BJ (cell line): Measurements from ENCODE around the gene MTA2. TPM values are rescaled to one million over a fixed set of nuclear protein-coding genes. Genes with fewer than 3 reads are reported as not detected.
A peak's percentile ranks its signal among the peaks of the same experiment; 100 is the strongest.

Experiments
- CTCF ChIA-PET: fragments of 350-600 bp; formaldehyde crosslinking; extraction: SDS; loops from one replicate; lab custom pipeline; 2021; ENCODE audit warnings: antibody characterized with exemption, inconsistent platforms; lab: Yijun Ruan, JAX
- POLR2A ChIA-PET: fragments of 300-600 bp; sonication (Branson Sonifier 250); formaldehyde crosslinking; extraction: SDS; loops from one replicate; lab custom pipeline; 2021; ENCODE audit warnings: antibody characterized with exemption; lab: Charles Lee
- DNase-seq: peaks from one replicate; pipeline ENCODE4 v3.0.0-alpha.2; 2011; ENCODE audit warnings: low read depth
- H3K27me3 ChIP-seq: 2 replicates; pipeline ENCODE4 v1.6.0; 2011; ENCODE audit warnings: low read length; ENCODE audit not compliant: control insufficient read depth, insufficient read depth
- H3K36me3 ChIP-seq: 2 replicates; pipeline ENCODE4 v1.5.1; 2011; ENCODE audit warnings: low read length; ENCODE audit not compliant: control insufficient read depth, insufficient read depth
- H3K4me3 ChIP-seq: 2 replicates; pipeline ENCODE4 v1.5.1; 2011; ENCODE audit warnings: low read depth, mild to moderate bottlenecking, control low read depth, low read length
- CTCF ChIP-seq: IDR thresholded peaks from 2 replicates; pipeline ENCODE4 v1.5.1; 2011; ENCODE audit warnings: low read depth, mild to moderate bottlenecking, control low read depth, inconsistent platforms, low read length, moderate library complexity; ENCODE audit not compliant: insufficient read depth
- polyA plus RNA-seq: library from polyadenylated mRNA; depleted of rRNA; stranded (reverse); fragments of >200 nt; gene quantifications from 2 replicates; pipeline ENCODE4 v1.2.3, GENCODE V29; 2011

Gene MTA2
- polyA plus RNA-seq, 1 experiment, result 16.4 TPM

- POLR2A ChIA-PET, result no interaction called here
- peak; percentile 73 for TF ChIP-seq CTCF
- CTCF ChIA-PET, result interaction anchor here (0.8 to 3.2 kb wide), 14 partner anchors 15 to 199 kb away, joined by 3 to 16 read pairs (median 7); partner anchors contain the start of genes C11orf98, CSKMT, EML3 and LRRN4CL
- no peaks in the 10 kb centered on the region for H3K27me3 ChIP-seq
- DNase-seq, result no peak
- peaks cover 29% of the 10 kb centered on the region for H3K36me3 ChIP-seq
- H3K4me3 ChIP-seq, result no peak overlapping the region
Measured at GRCh38 chr11:62593434-62594044, 8.1 kb downstream of the MTA2 start.

- no peak for DNase-seq
- ChIA-PET POLR2A (no interaction called here), CTCF (interaction anchor here (1.1 to 3.2 kb wide), 12 partner anchors 28 to 202 kb away, joined by 3 to 16 read pairs (median 6); partner anchors contain the start of genes C11orf98, CSKMT, INTS5 and LRRN4CL)
- Histone ChIP-seq H3K4me3 (no peak overlapping the region), H3K36me3 (peaks cover 31% of the 10 kb centered on the region), H3K27me3 (no peaks in the 10 kb centered on the region)
- TF ChIP-seq CTCF, result no peak
Measured at GRCh38 chr11:62592989-62593421, 8.7 kb downstream of the MTA2 start.

GRCh38 chr11:62592146-62592815, 9.4 kb downstream of the MTA2 start:
- Histone ChIP-seq H3K27me3 (no peaks in the 10 kb centered on the region), H3K4me3 (peak overlapping the region; percentile 47), H3K36me3 (peaks cover 24% of the 10 kb centered on the region)
- ChIA-PET POLR2A (interaction anchor here (0.6 to 1.5 kb wide), 5 partner anchors 9 to 249 kb away, joined by 3 to 25 read pairs (median 10); partner anchors contain the start of genes C11orf98, CSKMT, EEF1G and MTA2), CTCF (interaction anchor here (1.1 to 3.2 kb wide), 20 partner anchors 9 to 212 kb away, joined by 3 to 16 read pairs (median 6); partner anchors contain the start of genes B3GAT3, C11orf98, CSKMT and INTS5)
- no peak for DNase-seq
- no peak for TF ChIP-seq CTCF

DNA sequence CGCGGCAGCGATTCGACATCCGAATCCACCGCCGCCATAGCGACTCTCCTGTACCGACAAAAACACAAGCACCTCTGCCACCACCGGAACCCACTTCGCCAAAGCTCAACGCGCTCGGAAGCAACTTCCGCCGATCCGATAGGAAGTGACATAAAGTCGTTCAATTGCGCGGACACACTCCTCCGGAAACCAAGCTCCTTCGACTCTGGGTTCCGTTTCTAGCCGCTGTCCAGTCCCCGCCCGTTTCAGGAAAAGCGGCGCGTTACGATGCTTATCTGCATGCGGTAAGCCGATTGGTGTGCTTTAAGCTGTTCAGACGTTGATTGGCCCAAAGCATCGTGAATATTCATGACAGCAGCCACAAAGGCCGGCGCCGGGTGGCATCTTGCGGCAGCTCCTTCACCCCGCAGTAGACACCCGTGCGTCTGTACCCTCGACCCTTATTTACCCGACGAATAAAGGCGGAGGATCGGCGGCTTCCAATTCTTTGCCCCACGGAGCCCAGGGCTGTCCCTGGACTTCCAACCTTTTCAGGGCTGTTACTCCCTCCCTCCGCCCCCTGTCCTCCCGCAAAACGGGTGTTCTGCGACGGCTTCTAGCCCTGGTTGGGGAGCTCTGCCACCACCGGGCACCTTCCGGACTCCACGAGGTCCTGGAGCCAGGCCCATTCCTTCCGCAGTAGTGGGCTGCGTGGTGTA, 10.1 kb downstream of the MTA2 start, which contains the start of gene TUT1:
TUT1 (minus strand) TSS at position 76 of the 698 bp plus-strand sequence; CDS start at position 38, 38 bp downstream.
- TF ChIP-seq CTCF, result no peak
- ChIA-PET POLR2A (interaction anchor here (0.6 to 1.5 kb wide), 6 partner anchors 10 to 249 kb away, joined by 3 to 25 read pairs (median 8); partner anchors contain the start of genes C11orf98, CSKMT, EEF1G and MTA2), CTCF (interaction anchor here (0.6 to 3.2 kb wide), 23 partner anchors 10 to 228 kb away, joined by 3 to 16 read pairs (median 5); partner anchors contain the start of genes AHNAK, B3GAT3, C11orf98 and CSKMT)
- Histone ChIP-seq H3K36me3 (peaks cover 22% of the 10 kb centered on the region), H3K4me3 (peak within 1 kb of the TSS; percentile 51), H3K27me3 (no peaks in the 10 kb centered on the region)
- DNase-seq, result peak; percentile 96
